AG04450 (cell line): Measurements from ENCODE around the gene GJA1. TPM values are rescaled to one million over a fixed set of nuclear protein-coding genes. Genes with fewer than 3 reads are reported as not detected.

ENCODE experiments used
- CTCF ChIA-PET: fragments of 300-600, 350-600 bp; formaldehyde crosslinking; extraction: SDS; loops from one replicate; lab custom pipeline; 2022; ENCODE audit warnings: antibody characterized with exemption, inconsistent platforms; lab: Charles Lee
- POLR2A ChIA-PET: fragments of 350-600 bp; formaldehyde crosslinking; extraction: SDS; loops from one replicate; lab custom pipeline; 2021; ENCODE audit warnings: antibody characterized with exemption, inconsistent platforms; lab: Yijun Ruan, JAX
- DNase-seq: peaks from one replicate; pipeline ENCODE4 v3.0.0-alpha.2; 2011; ENCODE audit warnings: low read depth, low spot score
- H3K27ac ChIP-seq: one replicate; pipeline ENCODE4 v1.5.1; 2012; ENCODE audit warnings: low read depth, low read length, control low read depth
- H3K27me3 ChIP-seq: one replicate; pipeline ENCODE4 v1.6.0; 2012; ENCODE audit warnings: low read length; ENCODE audit not compliant: control insufficient read depth, insufficient read depth
- H3K4me3 ChIP-seq: 2 replicates; pipeline ENCODE4 v1.5.1; 2011; ENCODE audit warnings: mild to moderate bottlenecking, low read depth, low read length, control low read depth
- H3K9me3 ChIP-seq: 2 replicates; pipeline ENCODE4 v1.5.1; 2012; ENCODE audit warnings: low read length; ENCODE audit not compliant: control insufficient read depth, insufficient read depth
- CTCF ChIP-seq: IDR thresholded peaks from 2 replicates; pipeline ENCODE4 v1.5.1; 2011; ENCODE audit warnings: low read depth, low read length, control low read depth, inconsistent platforms
- polyA plus RNA-seq: library from polyadenylated mRNA; depleted of rRNA; stranded (reverse); fragments of >200 nt; gene quantifications from 2 replicates; pipeline ENCODE4 v1.2.3, GENCODE V29; 2011

GJA1 gene
- polyA plus RNA-seq, 1 experiment, result 323 TPM

- CTCF ChIA-PET, result interaction anchor here (1.3 to 1.8 kb wide), 2 partner anchors 786 to 892 kb away, joined by 3 to 5 read pairs; no protein-coding TSS in a partner anchor
- no peak for DNase-seq
- TF ChIP-seq CTCF, result no peak
- no peak overlapping the region for H3K4me3 ChIP-seq
- no peaks in the 10 kb centered on the region for H3K27me3 ChIP-seq
- H3K9me3 ChIP-seq, result no peaks in the 10 kb centered on the region
- no peak overlapping the region for H3K27ac ChIP-seq
- POLR2A ChIA-PET, result no interaction called here
These were observed 37.3 kb upstream of the GJA1 start for GRCh38 chr6:121398127-121398526.

GRCh38 chr6:121399966-121400365 lies 35.5 kb upstream of the GJA1 start:
- H3K27me3 ChIP-seq, result no peaks in the 10 kb centered on the region
- ChIA-PET POLR2A (no interaction called here), CTCF (interaction anchor here (1.0 to 2.9 kb wide), 7 partner anchors 9 to 785 kb away, joined by 3 to 34 read pairs (median 4); no protein-coding TSS in a partner anchor)
- TF ChIP-seq CTCF, result no peak
- H3K4me3 ChIP-seq, result no peak overlapping the region
- H3K27ac ChIP-seq, result no peak overlapping the region
- DNase-seq, result no peak
- H3K9me3 ChIP-seq, result no peaks in the 10 kb centered on the region

GRCh38 chr6:121403964-121404363 lies 31.5 kb upstream of the GJA1 start:
- CTCF ChIA-PET, result interaction anchor here (1.2 kb wide), 1 partner anchor 775 kb away, joined by 3 read pairs; no protein-coding TSS in a partner anchor

GRCh38 chr6:121405306-121405705 lies 30.1 kb upstream of the GJA1 start:
- ChIA-PET CTCF (no interaction called here), POLR2A (interaction anchor here (0.5 kb wide), 1 partner anchor 9 kb away, joined by 3 read pairs; no protein-coding TSS in a partner anchor)
- peaks cover 3% of the 10 kb centered on the region for H3K27me3 ChIP-seq
- H3K9me3 ChIP-seq, result no peaks in the 10 kb centered on the region
- TF ChIP-seq CTCF, result no peak
- no peak overlapping the region for H3K27ac ChIP-seq
- H3K4me3 ChIP-seq, result no peak overlapping the region
- no peak for DNase-seq

More at GRCh38 chr6:121403964-121404363, 31.5 kb upstream of the GJA1 start:
- no peak for DNase-seq
- Histone ChIP-seq H3K4me3 (no peak overlapping the region), H3K27ac (no peak overlapping the region), H3K27me3 (peaks cover 3% of the 10 kb centered on the region), H3K9me3 (no peaks in the 10 kb centered on the region)
- POLR2A ChIA-PET, result no interaction called here
- no peak for TF ChIP-seq CTCF

GRCh38 chr6:121408321-121408720 lies 27.1 kb upstream of the GJA1 start:
- TF ChIP-seq CTCF, result no peak
- ChIA-PET POLR2A (no interaction called here), CTCF (no interaction called here)
- H3K27ac ChIP-seq, result no peak overlapping the region
- H3K4me3 ChIP-seq, result no peak overlapping the region
- H3K27me3 ChIP-seq, result peaks cover 3% of the 10 kb centered on the region
- H3K9me3 ChIP-seq, result no peaks in the 10 kb centered on the region; the same call in 1 of the 2 replicates
- no peak for DNase-seq
